Measurements from ENCODE around the gene POPDC2.
"Not testable (repeated sequence)": the region's sequence is repeated elsewhere in the genome, so short reads cannot be mapped to it uniquely, and the experiment has no call there.

POPDC2 gene

DNA sequence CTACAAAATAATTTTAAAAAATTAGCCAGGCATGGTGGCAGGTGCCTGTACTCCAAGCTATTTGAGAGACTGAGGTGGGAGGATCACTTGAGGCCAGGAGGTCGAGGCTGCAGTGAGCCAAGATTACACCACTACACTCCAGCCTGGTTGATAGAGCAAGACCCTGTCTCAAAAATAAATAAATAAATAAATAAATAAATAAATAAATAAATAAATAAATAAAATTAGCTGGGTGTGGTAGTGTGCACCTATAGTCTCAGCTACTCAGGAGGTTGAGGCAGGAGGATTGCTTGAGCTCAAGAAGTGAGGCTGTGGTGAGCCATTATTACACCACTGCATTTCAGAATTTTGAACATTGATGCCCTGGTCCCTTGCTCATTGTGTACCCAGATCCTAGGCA, 65.5 kb downstream of the POPDC2 start:
- ATAC-seq (replicated peaks; ENCODE audit: extremely low read depth, poor library complexity, severe bottlenecking), result not testable (repeated sequence)
- peaks cover 16% of the 10 kb centered on the region for H3K27me3 Mint-ChIP-seq

GRCh38 chr3:119594066-119594465, 66.3 kb downstream of the POPDC2 start:
- no peaks in the 10 kb centered on the region for H3K9me3 Mint-ChIP-seq
- ATAC-seq (replicated peaks; ENCODE audit: extremely low read depth, poor library complexity, severe bottlenecking) (no peak), DNase-seq (ENCODE audit: low spot score in 2 of 2) (no peak)
- peaks cover 16% of the 10 kb centered on the region for H3K27me3 Mint-ChIP-seq
- no peak overlapping the region for H3K27ac Mint-ChIP-seq (ENCODE audit: low read depth)
- no peaks in the 10 kb centered on the region for H3K4me1 Mint-ChIP-seq
- H3K4me3 Mint-ChIP-seq, result no peak overlapping the region
- H3K36me3 Mint-ChIP-seq (ENCODE audit: insufficient read depth), result peaks cover 3% of the 10 kb centered on the region

More for the DNA sequence above, 65.5 kb downstream of the POPDC2 start:
- not testable (repeated sequence) for H3K36me3 Mint-ChIP-seq (ENCODE audit: insufficient read depth); H3K4me3 Mint-ChIP-seq; H3K27ac Mint-ChIP-seq (ENCODE audit: low read depth); H3K9me3 Mint-ChIP-seq; H3K4me1 Mint-ChIP-seq; DNase-seq (ENCODE audit: low spot score in 2 of 2)

- Mint-ChIP-seq H3K36me3 (ENCODE audit: insufficient read depth) (peaks cover 3% of the 10 kb centered on the region), H3K27ac (ENCODE audit: low read depth) (no peak overlapping the region), H3K4me1 (no peaks in the 10 kb centered on the region), H3K27me3 (peaks cover 16% of the 10 kb centered on the region), H3K9me3 (no peaks in the 10 kb centered on the region), H3K4me3 (no peak overlapping the region)
- DNase-seq (ENCODE audit: low spot score in 2 of 2) (no peak), ATAC-seq (replicated peaks; ENCODE audit: extremely low read depth, poor library complexity, severe bottlenecking) (no peak)
Observed at GRCh38 chr3:119592861-119593260, 67.5 kb downstream of the POPDC2 start.
